ENCODE results near the gene SLC22A31.
"Not testable (repeated sequence)": the region's sequence is repeated elsewhere in the genome, so short reads cannot be mapped to it uniquely, and the experiment has no call there.

Gene SLC22A31

DNA sequence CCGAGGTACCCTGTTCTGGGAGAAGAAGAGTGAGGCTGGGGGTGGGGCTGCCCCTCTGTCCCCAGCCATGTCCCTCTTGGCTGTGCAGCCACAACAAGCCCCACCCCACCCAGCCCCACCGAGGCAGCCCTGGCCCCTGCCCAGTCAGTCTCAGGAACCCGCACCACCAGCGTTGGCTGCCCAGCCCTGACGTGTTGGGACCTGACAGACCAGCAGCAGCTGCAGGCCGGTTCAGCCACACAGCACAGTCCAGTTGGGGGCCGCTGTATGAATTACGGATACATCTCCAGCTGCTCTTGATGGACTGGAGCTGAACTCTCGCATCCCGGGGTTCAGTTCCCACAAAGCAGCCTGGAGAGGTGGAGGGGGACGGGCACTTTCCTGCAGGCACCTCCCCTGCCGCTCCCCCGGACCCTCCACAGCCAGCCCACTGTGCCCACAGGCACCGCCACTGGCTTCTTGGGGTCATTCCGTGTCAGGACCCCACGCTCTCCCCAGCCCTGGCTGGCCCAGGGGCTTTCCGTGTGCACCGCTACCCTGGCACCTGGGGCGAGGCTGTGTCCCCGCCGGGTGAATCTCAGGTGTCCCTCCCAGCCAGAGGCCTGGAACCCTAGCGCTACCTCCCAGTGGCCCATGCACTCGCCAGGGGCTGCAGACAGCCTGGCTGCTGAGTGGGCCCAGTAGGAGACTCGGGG is 21.7 kb downstream of the SLC22A31 start:
- DNase-seq = no peak

DNA sequence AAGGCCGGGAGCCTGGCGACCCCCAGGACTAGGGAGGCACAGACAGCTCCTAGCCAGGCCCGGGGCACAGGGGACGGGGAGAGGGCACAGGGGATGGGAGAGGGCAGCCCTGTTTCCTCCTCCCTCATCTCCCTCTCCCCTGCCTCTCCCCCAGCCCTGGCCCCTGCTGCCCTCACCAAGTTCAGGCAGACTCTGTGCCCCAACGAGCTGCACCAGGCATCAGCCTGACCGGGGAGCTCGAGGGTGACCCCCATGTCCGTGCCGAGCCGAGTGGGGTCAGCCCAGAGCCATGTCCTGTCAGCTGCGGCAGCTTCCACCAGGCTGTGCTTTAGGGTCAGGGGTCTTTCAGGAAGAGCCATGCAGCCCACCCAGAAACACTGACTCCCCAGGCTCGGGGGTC is 22.8 kb downstream of the SLC22A31 start:
- no peak for DNase-seq

DNA sequence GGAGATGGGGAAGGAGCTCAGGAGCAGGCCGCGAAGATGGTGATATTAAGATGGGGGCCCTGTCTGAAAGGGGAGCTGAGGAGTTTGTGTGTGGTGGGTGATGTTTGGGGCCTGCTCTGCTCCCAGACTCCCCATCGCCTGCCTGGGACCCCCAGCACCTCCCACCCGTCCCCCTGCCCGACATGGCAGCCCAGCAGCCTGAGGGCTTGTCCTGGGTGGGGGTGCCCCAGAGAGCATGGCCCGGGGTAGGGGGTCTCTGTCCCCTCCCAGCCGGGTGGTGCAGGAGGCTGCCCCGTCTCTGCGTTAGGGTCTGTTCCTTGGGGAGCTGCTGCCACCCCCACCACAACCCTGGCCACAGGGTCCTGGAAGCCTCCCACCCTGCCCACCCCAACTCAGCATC is 23.6 kb downstream of the SLC22A31 start:
- DNase-seq = no peak

DNA sequence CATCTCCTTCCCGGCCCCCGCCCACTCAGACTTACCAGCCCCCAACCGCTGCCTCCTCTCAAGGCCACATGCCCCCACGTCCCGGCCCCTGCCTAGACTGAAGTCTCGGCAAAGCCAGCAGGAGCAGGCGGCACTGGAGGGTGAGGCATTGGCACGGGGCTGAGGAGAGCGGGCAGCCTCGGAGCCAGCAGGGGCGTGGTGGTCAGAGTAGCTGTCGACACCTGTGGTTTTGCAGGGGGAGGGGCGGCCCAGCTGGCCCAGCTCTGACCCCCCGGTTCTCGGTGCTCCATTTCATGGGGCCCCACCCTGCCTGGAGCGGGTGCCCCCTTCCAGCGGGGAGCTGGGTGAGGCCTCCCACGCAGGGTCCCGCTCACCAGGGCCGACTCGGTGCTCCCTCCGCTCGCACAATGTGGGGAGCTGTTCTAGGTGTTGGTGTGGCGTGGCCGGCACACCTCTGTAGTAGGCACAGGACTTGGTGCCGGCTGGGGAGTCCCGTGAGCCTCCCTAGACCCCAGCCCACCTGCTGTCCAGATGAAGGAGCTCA is 24.1 kb downstream of the SLC22A31 start:
- DNase-seq = no peak

- no peak for DNase-seq
Measured at GRCh38 chr16:89175280-89176146, 24.8 kb downstream of the SLC22A31 start.

GRCh38 chr16:89174877-89175276 is 25.5 kb downstream of the SLC22A31 start:
- DNase-seq = no peak

DNA sequence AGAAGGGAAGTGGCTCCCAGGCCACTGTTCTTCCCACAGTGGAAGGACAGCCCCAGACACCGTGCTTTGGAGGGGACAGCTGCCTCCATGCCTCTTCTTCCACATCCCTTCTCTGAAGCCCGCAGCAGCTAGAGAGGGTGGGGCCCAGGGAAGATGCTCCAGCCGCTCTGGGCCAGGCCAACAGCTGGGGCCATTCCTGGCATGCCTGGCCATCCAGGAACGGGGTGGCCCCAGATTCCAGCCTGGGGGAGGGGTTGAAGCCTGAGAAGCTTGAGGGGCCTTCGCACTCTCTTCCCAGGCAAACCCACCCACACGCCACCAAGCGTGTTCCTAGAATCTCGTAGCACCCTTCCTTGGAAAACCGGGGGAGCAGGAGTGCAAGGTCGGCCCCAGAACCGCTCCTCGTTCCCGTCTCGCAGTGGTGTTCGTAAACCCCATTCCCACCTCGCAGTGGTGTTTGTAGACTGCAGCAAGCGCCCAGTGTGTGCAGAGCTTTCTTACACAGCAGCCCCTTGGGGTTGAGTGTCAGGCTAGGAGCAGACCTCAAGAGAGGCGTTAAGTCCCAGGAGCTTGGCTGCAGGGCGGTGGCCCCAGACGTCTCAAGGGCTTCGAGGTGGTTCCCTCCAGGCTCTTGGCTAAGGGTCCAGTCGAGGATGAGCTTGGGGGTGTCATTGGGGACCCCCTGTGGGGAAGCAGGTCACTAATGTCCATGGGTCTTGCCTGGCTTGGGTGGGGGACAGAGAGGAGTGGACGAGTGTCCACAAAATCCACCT is 26.1 kb downstream of the SLC22A31 start:
- DNase-seq = no peak

GRCh38 chr16:89173174-89173921 is 27.0 kb downstream of the SLC22A31 start:
- no peak for DNase-seq

- no peak for DNase-seq
Measured at GRCh38 chr16:89172528-89173173, 27.7 kb downstream of the SLC22A31 start.

DNA sequence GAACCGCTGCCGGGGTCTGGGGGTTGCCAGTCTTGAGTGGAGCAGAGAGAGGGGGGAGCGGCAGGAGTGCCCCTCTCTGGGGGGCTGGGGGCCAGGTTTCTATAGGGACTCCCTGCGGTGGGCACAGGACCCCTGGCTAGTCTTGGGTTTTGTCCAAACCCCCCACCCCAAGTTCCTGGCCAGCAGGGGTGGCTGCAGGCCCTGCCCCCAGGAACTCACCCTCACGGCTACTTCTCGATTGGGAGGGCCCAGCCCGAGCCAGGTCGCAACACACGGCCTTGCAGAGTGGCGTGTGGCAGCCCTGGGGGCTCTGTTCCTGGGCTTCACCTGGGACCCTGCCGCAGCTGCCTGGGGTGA is 28.2 kb downstream of the SLC22A31 start:
- DNase-seq = no peak

DNA sequence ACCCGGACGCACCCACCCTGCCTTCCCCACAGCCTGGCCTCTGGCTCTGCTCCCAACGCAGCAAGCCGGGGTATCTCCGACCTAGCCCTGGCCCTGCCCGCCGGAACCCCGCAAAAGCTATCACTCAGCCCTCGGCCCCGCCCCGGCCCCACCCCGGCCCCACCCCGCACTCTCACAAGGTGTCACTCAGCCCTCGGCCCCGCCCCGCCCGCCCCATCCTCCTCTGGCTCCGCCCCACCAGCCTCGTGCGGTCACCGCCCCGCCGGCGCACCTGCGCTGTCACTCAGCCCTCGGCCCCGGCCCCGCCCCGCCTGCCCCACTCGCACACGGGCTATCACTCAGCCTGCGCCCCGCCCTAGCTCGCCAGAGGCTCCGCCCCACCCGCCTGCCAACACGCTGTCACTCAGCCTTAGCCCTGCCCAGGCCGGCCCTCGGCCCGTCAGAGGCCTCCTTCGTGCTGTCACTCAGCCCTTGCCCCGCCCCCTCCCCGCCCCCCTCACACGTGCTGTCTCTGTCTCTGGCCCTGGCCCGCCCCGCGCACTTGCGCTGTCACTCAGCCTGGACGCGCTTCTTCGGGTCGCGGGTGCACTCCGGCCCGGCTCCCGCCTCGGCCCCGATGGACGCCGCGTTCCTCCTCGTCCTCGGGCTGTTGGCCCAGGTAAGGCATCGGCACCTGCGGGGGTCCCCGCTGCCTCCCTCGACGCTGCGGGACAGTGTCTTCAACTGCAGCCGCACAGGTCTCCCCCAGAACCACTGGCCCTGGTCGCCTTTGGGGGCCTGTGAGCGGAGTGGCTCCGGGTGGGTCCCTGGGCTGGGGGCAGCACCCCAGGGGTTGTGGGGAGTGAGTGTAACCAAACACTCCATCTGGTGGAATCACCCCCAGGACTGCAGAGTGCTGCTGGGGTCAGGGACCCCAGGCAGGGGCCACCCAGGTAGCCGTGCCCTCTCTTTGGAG is 28.8 kb downstream of the SLC22A31 start, which contains the start of gene CDH15:
Gene CDH15, plus strand, starts transcription at position 533 of the 955 bp plus-strand sequence. Its CDS starts 84 bp downstream, at position 617.
- peak; percentile 74 for DNase-seq

DNA sequence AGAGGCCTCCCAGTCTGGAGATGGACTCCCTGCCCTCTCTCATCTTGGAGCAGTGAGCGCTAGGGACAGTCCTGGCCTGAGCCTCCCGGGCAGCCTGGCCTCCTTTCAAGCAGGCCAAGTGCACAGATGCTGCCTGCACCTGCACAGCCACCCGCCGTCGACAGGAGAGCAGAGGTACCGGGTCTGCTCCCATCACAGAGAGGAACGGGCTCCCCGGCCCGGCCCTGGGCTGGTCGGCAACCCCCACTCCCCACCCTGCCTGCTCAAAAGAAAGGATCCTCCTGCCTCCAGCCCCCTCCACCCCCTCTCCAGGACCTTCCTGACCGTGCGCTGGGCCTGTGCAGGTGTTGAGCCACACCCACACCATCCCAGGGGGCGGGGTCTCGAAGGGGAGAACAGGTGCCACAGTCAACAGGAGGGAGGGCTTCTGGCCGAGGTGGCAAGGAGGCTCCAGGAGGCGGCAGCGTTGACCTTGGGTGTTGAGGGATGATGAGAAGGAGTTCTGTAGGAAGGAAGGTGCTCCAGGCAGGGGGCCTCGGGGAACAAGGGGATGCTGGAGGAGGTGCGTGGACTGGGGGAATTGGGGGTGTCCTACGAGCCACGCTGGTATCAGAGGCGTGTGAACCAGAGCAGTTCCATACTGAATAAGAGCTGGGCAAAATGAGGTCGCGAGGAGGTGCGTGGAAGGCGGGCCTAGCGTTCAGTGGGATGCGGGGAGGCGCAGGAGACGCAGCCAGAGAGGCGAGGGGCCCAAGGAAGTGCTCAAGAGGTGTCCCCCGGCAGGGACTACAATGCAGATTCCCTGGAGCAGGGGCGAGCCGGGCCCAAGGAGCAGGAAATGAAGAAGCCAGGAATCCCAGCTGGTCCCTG is 29.8 kb downstream of the SLC22A31 start:
- no peak for DNase-seq

- DNase-seq = no peak
Measured at GRCh38 chr16:89169778-89170177, 30.6 kb downstream of the SLC22A31 start.

DNA sequence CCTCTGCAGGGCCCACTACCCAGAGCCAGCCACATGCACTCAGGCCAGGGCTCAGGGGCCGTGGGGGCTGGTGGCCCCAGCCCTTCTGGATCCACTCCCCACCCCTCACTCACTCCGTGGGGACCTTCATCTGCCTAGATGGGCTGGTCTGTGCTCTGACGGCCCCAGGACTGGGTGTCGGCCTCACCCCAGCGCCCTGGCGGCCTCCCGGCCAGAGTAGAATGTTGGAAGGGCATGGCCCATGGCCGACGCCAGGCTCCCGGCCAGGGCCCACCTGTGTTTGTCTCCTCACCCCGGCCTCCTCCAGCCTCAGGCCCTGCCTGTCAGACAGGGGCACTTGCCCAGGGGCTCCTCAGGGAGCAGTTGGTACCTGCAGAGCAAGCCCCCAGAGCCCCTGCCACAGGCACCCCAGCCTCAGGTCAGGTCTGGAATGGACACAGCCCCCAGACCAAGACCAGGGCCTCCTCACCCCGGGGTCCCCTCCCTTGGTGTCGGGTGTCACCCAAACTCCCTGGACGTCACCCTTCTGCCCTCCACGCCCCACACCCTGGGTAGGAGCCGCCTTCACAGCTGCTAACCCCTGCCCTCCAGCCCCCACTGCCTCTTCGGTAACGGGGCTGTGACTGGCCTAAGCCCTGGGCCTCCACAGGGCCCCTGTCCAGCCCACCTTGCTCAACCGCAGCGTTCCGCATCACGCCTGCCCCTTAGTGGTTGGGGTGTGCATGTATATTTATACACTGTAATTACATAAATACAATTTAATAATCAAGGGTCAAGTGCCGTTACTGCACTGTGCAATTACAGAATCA is 31.8 kb downstream of the SLC22A31 start:
- DNase-seq = no peak

DNA sequence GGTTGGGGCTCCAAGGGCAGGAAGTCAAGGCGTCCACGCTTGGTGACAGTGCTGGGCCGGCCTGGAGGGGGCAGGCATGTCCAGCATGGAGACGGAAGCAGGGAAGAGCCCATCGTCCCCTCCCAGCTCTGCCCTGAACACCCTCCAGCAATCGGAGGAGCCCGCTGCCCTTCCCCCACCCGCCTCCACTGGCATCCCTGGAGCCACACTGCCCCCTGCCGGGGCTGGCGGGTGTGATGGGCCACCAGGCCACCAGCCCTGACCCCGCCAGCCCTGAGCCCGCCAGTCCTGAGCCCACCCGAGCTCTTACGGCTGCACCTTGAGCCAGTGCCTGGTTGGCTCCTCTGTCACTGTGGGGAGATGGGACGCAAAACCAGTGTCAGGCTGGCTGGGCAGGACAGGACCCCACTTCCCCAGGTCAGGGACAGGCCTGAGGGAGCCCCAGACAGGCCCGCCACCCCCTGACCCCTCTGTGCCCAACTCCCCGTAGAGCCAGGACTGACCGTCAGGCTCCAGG is 32.9 kb downstream of the SLC22A31 start:
- DNase-seq = peak; percentile 41

DNA sequence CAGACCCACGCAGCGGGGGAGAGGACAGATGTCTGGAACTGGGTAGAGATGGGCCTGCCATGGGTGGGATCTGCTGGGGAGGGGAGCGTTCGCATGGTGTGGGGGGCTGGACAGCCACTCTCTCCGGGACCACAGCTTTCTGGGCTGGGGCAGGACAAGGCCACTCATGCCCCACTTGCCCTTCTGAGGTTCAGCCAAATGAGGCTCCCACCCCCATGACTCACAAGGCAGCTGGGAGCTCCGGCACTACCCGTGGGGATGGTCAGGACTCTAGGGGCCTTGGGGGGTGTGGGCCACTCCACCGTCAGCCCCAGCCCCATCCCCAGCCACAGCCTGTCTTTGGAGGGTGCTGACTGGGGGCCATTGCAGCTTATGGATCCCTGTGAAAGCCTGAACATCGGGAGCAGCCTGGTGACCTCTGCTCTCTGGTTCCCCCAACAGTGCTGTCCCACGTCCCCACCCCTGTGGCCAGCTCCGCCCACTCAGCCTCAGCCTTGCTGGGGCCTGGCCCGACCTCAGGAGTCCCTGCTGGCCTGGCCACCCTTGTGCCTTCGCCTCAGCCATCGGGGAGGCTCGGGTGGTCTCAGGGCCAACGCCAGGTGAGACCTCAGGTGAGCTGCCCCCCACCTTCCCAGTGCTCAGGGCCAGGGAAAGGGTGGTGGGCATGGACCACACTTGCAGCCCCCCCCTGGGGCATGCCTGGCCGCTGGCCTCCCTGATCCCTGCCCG is 33.5 kb downstream of the SLC22A31 start:
- DNase-seq = no peak

GRCh38 chr16:89165681-89165979 is 34.7 kb downstream of the SLC22A31 start:
- DNase-seq = not testable (repeated sequence)
